GM19463 (cell line): ENCODE data around the gene LRIG1.

Source experiments
- ATAC-seq: cut with Tn5 transposase; IDR thresholded peaks from one replicate; pipeline ENCODE4 v1.9.1; 2021; ENCODE audit warnings: mild to moderate bottlenecking, moderate library complexity; ENCODE audit not compliant: unreplicated experiment

LRIG1 gene

DNA sequence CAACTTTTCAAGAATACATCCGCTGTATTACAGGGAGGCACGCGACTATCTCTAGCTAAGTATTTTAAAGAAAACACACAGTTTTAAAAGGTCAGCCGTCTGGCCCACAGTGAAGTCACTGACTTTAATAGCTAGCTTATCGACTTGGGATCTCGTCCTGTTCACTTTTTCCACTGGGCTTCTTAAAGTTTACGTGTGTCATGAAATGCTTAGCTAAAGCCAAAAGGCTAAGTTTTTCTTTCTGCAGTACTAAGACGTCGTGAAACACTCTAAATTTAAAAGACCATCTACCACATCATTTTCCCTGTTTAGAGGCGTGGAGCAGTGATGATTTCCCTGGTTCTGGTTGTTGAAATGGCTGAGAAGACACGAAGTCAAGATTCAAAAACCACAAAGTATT, 27.1 kb downstream of the LRIG1 start:
- no peak for ATAC-seq

DNA sequence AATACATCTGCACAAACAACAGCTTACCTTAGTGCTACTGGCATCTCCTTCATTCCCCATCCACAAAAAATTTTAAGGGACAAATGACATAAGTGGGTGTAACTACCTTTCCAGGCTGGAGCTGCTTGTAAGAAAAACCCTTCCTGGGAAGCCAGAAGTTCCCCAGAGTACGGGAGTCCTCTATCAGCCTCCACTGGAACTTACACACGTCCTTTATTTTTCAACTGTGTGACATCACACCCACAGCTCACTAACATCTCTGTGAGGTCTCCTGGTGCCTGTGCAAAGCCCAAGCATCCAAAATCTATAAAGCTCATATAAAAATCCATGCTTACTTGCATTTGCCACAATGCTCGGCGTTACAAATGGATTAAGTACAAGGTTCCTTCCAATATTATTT, 27.6 kb downstream of the LRIG1 start:
- ATAC-seq, result no peak

DNA sequence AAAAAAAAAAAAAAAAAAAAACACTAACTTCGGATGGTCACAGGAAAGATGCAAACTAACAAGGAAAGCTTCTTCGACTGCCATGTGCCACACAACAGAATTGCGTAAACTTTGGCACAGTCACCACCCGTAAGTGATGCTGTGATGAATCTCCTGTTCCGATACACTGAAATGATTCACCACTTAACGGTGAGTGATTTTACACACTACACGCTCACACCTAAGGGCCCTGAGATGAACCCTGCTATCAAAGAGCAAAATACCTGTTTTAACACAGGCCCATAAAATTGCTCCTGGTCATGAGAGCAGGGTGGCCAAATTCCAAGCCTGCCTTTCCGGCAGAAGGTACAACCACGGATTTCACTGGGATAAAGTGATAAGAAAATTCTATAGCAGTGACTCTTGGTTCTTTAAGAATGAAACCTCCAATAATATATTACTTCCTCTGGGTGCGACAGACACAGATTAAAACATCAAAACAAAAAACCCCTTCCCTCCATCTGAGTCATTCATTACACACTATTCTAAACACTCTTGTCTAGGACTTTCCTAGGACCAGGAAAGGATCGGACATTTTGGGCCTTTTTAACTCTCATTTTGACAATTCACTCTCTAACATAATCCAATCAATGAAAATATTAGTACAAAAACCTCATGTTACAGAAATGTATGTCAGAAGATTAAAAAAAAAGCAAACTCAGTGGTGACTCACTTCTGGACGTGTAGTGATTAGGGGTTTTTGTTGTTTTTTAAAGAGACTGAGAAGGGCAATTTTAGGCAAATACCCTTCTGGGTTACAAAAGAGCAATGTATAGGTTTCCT, 28.3 kb downstream of the LRIG1 start:
- peak; percentile 63 for ATAC-seq

DNA sequence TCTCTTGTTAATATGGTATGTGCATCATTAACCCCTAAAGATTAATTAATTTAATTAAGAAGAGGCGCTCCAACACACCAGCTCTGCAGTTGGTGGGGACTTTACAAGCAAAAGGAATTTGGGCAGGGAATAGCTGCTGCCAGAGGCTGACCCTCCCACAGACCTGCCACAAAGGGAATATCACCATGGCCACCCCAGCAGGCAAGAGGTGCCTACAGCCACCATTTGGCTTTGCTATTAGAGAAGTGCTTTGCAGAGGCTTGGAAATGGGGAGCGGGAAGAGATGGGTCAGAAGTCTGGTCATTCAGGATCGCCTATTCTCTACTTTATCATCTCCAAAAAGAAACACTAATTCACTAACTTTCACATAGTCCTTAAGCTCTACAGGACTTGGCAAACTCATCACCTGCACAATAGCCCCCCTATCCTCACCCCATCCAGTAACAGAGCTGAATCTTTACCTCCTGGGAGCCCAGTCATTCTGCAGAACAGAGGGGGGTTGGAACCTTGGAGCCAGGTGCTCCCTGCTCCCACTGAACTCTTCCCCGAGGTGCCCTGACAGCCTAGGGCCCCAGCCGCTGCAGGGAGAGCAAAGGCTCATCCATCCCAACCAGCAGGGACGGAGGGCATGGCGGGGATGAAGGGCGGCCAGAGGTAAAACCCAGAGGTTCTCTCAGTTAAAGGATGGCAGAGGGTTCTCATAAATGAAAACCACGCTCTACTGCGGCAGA, 29.7 kb downstream of the LRIG1 start:
- no peak for ATAC-seq

DNA sequence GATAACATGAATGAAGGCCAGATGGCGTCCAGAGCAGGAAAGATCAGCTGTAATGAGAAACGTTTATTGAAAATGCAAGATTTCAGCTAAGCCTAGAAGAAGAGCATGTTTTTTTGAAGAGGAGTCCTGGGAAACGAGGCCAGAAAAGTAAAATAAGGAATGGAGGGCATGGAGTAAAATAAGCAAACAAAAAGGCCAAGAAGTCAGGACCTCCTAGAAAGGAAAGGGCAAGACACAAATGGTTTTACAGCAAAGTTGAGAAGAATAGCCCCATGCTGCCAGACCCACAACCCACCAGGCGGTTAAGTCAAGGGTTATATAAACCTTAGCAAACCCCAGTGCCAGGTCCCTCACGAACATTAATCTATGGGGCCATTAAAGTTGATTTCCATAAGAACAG, 30.5 kb downstream of the LRIG1 start:
- no peak for ATAC-seq

DNA sequence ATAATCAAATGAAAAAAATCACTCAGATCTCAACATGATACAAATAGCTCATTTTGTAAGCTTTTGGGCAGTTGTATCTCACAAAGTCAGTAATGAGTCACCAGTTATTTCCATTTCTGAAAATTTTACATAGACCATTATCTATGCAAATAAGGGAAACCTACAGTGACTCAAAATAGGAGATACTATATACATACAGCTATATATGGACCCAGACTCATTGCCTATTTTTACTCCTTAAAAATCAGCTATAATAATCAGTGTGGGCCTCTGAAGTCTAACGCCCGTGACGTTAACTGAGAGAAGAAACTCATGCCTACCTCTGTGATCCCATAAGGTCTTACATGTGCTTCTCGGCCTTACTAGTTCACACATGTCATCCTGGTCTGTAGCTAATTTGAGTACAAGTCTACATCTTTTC, 31.6 kb downstream of the LRIG1 start:
- peak; percentile 55 for ATAC-seq

DNA sequence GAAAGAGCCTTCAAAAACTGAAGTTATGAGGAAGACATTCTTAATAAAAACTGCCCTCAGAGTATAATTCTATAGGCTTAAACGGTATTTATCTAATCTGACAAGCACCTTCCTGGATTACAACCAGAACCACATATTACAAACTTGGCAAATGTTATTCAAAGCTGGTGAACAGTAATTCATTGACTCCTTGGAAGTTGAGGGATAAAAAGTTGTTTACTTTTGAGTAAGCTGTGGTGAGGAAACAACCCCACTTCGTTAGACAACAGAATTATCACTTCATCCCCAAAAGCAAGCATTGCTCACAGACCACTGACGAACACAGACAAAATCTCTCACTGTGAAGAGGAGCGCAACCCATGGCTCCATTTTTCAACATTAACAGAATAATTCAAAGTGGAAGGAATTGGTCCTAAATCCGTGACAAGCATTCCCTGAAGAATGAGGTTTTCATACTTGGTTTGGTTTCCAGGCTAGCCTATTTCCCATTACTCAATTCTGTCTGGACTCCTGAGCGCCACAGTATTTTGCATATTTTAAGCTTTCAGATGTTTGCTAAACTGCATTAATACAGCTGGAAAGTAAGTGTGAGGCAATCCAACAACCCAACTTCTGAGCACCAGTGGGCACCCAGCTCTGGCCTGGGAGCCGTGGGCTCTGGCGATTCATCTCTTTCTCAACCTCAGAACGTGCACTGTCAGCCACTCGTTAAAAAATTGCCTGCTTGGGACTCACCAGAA, 32.7 kb downstream of the LRIG1 start:
- ATAC-seq, result no peak

DNA sequence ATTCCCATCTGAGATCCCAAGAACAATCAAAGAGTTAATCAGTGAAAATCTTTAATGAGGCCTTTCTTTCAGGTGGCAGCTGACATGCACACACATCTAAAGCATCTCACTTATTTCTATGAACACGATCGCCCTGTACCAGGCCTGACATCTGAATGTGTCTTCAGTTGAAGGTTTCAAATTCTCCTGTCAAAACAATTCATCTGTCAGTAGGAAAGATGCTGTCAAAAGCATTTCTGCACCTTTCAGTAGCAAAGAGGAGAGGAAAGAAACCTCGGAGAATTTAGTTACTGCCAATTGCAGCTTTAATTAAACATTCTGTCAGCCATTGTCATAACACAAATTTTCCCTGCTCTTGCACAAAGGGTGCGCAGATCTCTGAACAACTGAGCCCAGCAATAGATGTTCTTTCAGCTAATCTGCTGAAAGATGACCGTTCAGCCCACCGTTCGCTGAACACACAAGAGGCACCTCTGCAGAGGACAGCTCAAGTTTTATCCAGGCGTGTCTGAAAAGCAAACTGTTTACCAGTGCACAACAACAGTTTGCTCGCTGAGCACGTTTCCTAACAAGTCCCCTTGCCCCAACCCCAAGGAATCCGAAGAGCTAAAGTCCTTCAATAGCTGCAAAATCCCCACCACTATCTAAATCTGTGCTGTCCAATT, 34.1 kb downstream of the LRIG1 start:
- no peak for ATAC-seq

DNA sequence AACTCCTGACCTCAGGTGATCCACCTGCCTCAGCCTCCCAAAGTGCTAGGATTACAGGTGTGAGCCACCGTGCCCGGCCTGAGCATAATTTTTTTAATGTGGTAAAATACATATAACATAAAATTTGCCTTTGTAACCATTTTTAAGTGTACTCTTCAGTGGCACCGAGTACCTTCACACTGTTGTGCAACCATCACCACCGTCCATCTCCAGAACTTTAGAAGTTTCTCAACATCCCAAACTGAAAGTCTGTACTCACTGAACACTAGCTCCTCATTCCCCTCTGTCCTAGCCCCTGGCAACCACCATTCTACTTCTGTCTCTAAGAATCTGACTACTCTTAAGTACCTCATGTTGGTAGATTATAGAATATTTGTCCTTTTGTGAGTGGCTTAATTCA, 35.2 kb downstream of the LRIG1 start:
- no peak for ATAC-seq

DNA sequence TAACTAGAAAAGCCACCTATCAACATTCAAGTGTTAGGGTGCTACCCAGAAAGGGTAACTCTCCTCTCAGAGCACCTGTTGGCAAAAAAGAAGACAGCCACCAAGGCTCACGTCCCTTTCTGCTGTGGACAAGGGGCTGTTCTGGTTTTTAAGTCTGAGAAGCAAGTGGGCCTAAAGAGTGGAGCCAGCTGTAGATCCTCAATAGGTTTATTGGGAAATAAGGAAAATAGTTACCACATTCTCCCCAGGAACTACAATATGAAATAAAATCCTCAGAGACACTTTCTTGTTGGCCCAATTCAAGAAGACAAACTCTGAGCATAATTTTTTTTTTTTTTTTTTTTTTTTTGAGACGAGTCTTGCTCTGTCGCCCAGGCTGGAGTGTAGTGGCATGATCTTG, 35.8 kb downstream of the LRIG1 start:
- ATAC-seq, result no peak

DNA sequence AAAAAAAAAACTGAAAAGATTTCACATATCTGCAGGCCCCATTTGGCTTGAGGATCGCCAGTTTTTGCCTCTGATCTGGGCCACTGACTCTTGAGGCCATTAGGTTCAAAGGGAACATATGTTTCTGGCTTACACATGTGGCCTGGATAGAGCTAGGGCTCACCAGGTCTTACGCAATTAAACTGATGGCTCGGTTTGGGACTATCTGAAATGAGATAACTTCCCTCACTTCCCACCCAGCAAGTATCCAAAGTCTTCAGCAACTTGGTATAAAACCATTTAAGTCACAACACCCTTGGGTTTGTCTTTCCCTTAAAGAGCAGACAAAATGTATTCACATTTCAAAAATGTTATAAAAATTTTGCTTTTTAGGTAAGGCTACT, 36.3 kb downstream of the LRIG1 start:
- no peak for ATAC-seq

DNA sequence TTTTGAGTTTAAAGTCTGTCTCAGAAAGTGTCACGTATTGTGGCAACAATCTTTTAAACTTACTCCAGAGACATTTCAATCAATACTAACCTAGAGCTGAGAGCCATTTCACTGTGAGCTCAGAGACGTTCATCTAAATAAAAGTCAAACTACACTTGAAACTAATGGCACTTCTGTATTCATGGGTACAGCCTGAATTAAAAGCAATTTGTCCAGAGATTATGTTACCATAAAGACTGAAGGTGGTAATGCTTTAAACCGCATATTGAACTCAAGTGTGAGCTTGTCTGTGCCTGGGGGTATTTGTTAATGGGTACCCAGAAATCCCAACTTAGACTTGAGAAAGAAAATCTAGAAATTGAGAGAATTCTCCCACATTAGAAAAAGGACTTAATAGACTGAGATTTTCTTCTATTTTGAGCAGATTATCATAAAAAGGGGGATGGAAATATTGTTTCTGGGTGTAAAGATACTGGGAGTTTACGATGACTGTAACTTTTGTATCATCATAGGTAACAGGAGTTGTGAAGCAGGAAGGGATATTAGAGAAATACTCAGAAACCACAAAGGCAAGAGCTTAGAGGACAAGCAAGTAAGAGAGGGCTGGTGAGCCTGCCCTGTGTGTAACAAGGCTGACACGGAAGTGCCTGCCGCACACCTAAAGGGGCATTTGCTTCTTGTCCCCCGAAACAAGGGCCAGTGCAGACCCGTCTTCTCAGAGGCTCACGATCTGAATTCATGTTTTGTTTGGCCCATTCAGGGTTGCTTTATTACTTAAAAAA, 36.9 kb downstream of the LRIG1 start:
- no peak for ATAC-seq

DNA sequence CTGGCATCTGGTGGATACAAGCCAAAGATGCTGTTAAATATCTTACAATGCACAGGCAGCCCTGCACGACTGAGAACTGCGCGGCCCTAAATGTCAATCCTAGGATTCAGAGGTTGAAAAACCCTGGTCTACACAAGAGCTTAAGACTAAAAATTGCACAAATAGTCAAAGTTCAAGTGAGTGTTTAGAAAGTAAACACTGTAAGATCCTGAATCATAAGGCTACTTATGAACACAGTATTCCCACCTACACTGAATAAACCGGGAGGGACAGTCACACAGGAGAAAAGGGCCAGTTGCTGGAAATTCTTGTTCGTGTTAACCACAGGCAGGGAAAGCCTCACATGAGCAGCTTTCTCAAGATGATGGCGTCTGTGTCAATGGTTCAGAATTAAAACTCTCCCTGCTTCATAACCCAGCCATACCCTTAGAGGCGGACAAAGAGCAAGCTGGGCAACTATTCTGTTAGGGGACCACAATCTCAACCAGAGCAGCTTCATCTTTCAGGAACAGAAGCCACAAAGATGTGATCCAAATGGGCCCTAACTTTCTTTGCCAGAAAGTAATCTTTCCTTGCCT, 37.7 kb downstream of the LRIG1 start:
- ATAC-seq, result no peak

DNA sequence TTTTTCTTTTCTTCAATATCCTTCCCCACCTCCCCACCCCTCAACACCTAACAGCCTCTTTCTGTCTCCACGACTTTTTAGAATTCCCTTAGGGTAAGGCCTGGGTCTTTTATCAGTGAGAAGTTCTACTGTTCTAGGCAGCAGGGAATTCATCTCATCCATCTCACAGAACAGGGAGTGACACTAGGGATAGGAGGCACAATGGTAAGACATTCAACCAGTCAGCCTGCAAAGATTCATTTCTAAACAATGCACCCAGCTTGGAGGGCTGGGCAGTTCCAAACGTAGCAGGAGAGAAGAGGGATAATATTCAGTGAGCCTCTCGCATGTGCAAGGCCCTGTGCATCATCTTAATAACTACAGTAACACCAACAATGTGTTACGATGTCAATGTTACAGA, 43.6 kb downstream of the LRIG1 start:
- no peak for ATAC-seq

DNA sequence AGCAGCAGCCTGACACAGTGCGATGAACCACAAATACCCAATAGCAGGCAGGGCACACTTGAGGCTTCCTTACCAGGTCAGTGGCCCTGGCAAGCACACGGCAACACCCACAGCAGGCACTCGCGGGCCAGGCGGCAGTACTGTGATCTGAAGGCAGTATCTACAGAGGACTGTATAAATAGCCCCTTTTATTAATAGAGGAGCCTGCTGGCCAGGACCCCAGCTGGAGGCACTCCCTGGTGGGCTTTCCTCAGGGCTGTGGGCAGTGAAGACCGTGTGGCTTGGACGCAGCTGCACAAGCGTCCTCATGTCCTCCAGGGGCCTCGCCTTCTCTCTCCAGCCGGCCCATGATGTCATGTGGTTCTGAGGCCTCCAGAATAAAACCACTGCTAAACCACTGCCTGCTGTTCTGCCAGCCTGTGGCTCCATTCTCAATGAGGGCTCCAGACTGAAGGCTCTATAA, 44.1 kb downstream of the LRIG1 start:
- no peak for ATAC-seq

DNA sequence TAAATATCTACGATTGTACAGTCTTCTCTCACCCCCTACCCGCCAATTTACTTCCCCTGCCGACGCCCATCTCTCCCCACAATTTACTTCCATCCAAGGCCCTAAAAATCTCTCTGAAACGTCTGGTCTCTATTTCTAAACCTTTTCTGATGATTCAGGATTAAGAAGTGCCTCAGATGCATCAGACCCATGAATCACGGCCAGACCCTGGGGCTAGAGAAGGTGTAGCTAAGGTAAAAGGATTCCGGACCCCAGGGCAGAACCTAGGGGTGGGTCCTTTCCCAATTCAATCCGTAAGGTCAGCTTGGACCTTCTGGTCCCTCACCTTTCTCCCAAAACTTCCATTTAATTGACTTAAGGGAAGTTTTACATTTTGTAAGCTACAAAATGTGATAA, 46.4 kb downstream of the LRIG1 start:
- no peak for ATAC-seq

DNA sequence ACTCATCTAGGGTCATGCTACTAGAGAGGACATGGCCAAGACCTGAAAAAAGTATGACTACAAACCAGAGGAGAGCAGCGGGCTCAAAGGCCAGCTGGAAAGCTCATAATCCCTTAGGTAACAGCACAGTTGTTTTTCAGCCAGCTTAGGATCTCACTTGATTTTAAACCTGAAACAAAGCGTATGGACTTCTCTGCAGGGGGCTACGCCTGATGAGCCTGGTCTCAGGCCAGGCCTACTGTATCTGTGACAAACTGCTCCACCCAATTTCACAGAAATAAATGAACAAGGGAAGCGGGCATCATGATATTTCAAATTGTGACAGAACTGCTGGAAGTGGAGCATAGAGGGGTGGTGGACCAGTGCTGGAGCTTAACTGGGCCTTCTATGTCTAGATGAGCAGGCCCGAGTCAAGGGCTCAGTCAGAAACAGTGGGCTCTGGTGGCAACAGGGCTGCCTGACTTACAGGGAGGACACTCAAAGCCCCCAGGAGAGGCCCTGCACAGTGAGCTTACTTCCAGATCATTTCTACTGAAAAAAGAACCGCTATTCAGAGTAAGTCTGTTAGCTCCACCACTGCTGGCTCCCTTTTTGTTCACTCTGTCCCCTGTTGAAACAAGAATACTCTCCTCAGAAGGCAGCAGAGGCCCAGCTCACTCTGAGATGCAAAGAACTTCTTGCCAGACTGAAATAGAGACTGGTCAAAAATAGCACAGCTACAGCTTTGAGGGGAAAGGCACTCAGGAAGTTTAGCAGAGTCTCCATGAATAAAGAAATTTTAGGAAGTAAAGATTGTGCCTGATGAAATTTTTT, 47.0 kb downstream of the LRIG1 start:
- no peak for ATAC-seq

DNA sequence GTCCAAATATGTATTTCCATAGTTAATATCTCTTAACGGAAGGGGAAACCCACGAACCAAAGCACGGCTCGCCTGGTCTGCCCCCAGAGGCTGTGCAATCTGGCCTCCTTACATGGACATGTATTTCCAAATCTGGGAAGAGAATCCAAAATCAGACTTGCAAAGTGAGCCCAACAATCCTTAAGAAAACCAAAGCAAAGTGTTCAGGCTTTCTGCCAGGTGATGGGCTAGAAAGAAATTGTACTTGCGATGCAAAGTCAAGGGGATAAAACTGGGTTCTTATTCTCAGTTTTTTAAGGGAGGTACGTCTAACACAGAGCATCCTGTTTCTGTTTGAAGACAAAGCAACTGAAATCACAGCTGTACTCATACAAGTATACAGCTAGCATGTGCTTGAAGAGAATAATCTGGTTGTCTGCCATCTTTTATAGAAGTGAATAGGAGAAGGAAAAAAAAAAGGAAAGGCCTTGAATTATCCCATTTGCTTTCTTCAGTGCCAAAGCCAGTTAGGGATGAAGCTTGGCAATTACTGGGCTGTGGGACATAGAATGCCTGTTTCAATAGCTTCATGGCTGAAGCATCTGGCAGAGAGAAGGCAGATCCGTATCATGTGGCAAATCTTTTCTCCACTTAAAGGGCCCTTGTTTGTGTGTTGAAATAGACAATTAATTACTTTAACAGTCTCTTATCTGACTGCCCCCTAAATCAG, 48.4 kb downstream of the LRIG1 start:
- ATAC-seq, result no peak

DNA sequence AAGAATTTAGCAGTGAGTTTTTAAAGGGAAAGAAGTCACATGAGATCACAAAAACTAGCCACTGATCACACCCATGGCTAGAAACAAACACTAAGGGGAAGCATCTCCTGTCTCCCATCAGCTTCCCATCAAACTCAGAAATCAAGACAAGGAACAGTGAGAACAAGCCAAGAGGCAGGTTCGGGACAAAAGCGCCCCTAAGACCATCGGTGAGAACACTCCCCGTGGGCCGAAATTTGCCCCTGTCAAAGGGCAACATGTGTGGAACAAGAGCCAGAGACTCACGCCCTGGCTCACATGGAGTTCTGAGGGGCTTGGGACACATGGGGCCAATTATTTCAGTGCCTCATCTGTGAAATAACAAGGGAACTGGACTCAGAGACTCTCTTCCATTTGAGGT, 49.1 kb downstream of the LRIG1 start:
- ATAC-seq, result no peak
